ENCODE results near the gene MTAP. TPM values are rescaled to one million over a fixed set of nuclear protein-coding genes. Genes with fewer than 3 reads are reported as not detected.
A peak's percentile ranks its signal among the peaks of the same experiment; 100 is the strongest.

MTAP gene
- total and polyA plus RNA-seq, 5 donors from 2014 or later = 8.2 to 22.5 (median 15.0) TPM

DNA sequence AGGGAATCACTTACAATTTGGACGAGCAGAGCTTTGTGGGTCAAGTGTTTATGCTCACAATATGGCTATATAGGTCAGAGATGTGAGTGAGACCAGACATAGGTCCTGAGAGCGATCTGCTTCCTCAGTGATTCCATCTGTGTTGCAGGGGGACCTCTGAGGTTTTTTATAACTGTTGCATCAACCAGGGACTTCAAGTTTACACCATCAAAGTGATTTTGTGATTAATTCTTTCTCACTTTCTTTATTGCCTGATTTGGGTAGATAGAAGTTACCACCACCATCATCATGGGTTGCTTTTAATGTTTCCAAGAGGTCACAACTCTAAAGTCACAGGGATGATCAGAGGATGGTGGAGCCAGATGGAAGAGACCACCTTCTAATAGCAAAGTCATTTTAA, 7.0 kb upstream of the MTAP start:
- Mint-ChIP-seq H3K4me3 (no peak overlapping the region), H3K27me3 (peaks cover 38% of the 10 kb centered on the region), H3K4me1 (peaks cover 0 to 3% (median 2%) of the 10 kb centered on the region in 4 donors), H3K36me3 (no peaks in the 10 kb centered on the region), H3K9me3 (no peaks in the 10 kb centered on the region), H3K27ac (no peak overlapping the region)
- no peak for DNase-seq
- Histone ChIP-seq H3K9me3 (ENCODE audit: control insufficient read depth in 2 of 2, low read length in 2 of 2) (no peaks in the 10 kb centered on the region), H3K27me3 (ENCODE audit: control insufficient read depth, insufficient read depth, low read length) (peaks cover 56% of the 10 kb centered on the region), H3K4me3 (ENCODE audit: low read depth, low read length) (no peak overlapping the region), H3K4me1 (ENCODE audit: control insufficient read depth, insufficient read depth, low read length, poor library complexity, severe bottlenecking) (no peaks in the 10 kb centered on the region), H3K27ac (ENCODE audit: insufficient read depth, low read length, poor library complexity, severe bottlenecking) (no peak overlapping the region), H3K36me3 (ENCODE audit: control insufficient read depth, insufficient read depth, low read length) (no peaks in the 10 kb centered on the region)
- ATAC-seq (ENCODE audit: low read depth in 2 of 2) = no peak

GRCh38 chr9:21796768-21797167, 5.7 kb upstream of the MTAP start:
- no peak for ATAC-seq (ENCODE audit: low read depth in 2 of 2)
- no peak overlapping the region for H3K27ac ChIP-seq (ENCODE audit: insufficient read depth, low read length, poor library complexity, severe bottlenecking)
- H3K27me3 ChIP-seq (ENCODE audit: control insufficient read depth, insufficient read depth, low read length) = peaks cover 57% of the 10 kb centered on the region
- H3K4me3 ChIP-seq (ENCODE audit: low read depth, low read length) = no peak overlapping the region
- Mint-ChIP-seq H3K4me1 (peaks cover 3 to 7% (median 5%) of the 10 kb centered on the region in 4 donors), H3K27ac (peak overlapping the region in 1 of 3 donors; percentile 66), H3K9me3 (no peaks in the 10 kb centered on the region), H3K36me3 (no peaks in the 10 kb centered on the region), H3K4me3 (peak overlapping the region in 1 of 4 donors; percentile 88), H3K27me3 (peaks cover 40% of the 10 kb centered on the region)
- H3K9me3 ChIP-seq (ENCODE audit: control insufficient read depth in 2 of 2, low read length in 2 of 2) = no peaks in the 10 kb centered on the region
- H3K4me1 ChIP-seq (ENCODE audit: control insufficient read depth, insufficient read depth, low read length, poor library complexity, severe bottlenecking) = peaks cover 6% of the 10 kb centered on the region
- no peak for DNase-seq
- no peaks in the 10 kb centered on the region for H3K36me3 ChIP-seq (ENCODE audit: control insufficient read depth, insufficient read depth, low read length)

DNA sequence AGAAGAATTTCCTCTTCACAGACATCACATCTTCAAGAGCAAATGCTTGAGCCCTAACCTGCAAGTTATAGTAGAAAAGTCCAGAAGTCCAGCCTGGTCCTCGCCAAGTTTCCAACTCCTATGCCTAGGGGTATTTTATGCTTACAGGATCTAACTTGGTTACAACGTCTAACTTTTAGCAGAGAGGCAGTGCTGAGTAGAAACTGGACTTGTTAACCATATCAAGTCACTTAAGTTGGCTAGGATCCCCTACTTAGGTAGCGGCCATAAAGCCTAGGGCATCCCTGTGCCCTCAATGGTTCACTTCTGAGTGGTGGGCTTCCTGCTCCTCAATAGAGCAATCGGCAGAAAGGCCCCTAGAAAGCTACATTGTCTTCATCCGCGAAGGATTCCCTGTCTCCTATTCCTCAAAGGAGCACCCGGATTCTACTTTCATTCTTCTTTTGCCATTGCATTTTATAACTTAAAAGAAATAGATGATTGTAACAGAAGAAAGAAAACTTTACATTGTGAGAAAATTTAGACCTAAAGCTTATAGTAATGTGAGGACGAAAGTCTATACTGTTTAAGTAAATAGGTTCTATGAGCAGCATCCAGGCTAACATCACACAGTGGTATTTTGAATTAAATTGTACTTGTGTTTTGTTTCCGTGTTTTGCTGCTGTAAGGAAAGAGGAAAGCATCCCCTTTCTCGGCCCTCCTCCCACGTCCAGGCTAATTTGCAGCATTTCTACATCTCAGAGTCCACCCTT, 1.3 kb upstream of the MTAP start:
- Mint-ChIP-seq H3K9me3 (peaks cover 0 to 2% (median 0%) of the 10 kb centered on the region in 7 donors), H3K27me3 (peaks cover 37% of the 10 kb centered on the region), H3K4me1 (peaks cover 9 to 41% (median 32%) of the 10 kb centered on the region in 4 donors), H3K4me3 (peak overlapping the region; percentile 92 to 99 (median 98)), H3K36me3 (no peaks in the 10 kb centered on the region), H3K27ac (peak overlapping the region in 2 of 3 donors; percentile 92 to 99)
- DNase-seq = no peak
- Histone ChIP-seq H3K9me3 (ENCODE audit: control insufficient read depth in 2 of 2, low read length in 2 of 2) (no peaks in the 10 kb centered on the region), H3K36me3 (ENCODE audit: control insufficient read depth, insufficient read depth, low read length) (no peaks in the 10 kb centered on the region), H3K4me1 (ENCODE audit: control insufficient read depth, insufficient read depth, low read length, poor library complexity, severe bottlenecking) (peaks cover 39% of the 10 kb centered on the region), H3K27ac (ENCODE audit: insufficient read depth, low read length, poor library complexity, severe bottlenecking) (no peak overlapping the region), H3K4me3 (ENCODE audit: low read depth, low read length) (peak overlapping the region; percentile 91), H3K27me3 (ENCODE audit: control insufficient read depth, insufficient read depth, low read length) (peaks cover 27% of the 10 kb centered on the region)
- ATAC-seq (ENCODE audit: low read depth in 2 of 2) = no peak

- Histone ChIP-seq H3K4me1 (ENCODE audit: control insufficient read depth, insufficient read depth, low read length, poor library complexity, severe bottlenecking) (peaks cover 39% of the 10 kb centered on the region), H3K36me3 (ENCODE audit: control insufficient read depth, insufficient read depth, low read length) (no peaks in the 10 kb centered on the region), H3K9me3 (ENCODE audit: control insufficient read depth in 2 of 2, low read length in 2 of 2) (no peaks in the 10 kb centered on the region), H3K27me3 (ENCODE audit: control insufficient read depth, insufficient read depth, low read length) (peaks cover 20% of the 10 kb centered on the region), H3K4me3 (ENCODE audit: low read depth, low read length) (peak overlapping the region; percentile 91), H3K27ac (ENCODE audit: insufficient read depth, low read length, poor library complexity, severe bottlenecking) (peak overlapping the region; percentile 67)
- Mint-ChIP-seq H3K36me3 (no peaks in the 10 kb centered on the region), H3K4me1 (peaks cover 9 to 45% (median 34%) of the 10 kb centered on the region in 4 donors), H3K9me3 (peaks cover 0 to 2% (median 0%) of the 10 kb centered on the region in 7 donors), H3K4me3 (peak overlapping the region; percentile 92 to 99 (median 98)), H3K27me3 (peaks cover 30% of the 10 kb centered on the region), H3K27ac (peak overlapping the region; percentile 89 to 99 (median 92))
- DNase-seq (peak in 1 of 3 donors; percentile 4), ATAC-seq (ENCODE audit: low read depth in 2 of 2) (peak; percentile 4 to 15)
These were observed 586 bp upstream of the MTAP start for GRCh38 chr9:21801683-21802417.

- Mint-ChIP-seq H3K27me3 (peaks cover 20% of the 10 kb centered on the region), H3K9me3 (peaks cover 0 to 2% (median 0%) of the 10 kb centered on the region in 7 donors), H3K4me1 (peaks cover 9 to 48% (median 35%) of the 10 kb centered on the region in 4 donors), H3K27ac (peak overlapping the region; percentile 97 to 100 (median 99)), H3K36me3 (no peaks in the 10 kb centered on the region), H3K4me3 (peak overlapping the region; percentile 92 to 100 (median 99))
- Histone ChIP-seq H3K27me3 (ENCODE audit: control insufficient read depth, insufficient read depth, low read length) (peaks cover 5% of the 10 kb centered on the region), H3K9me3 (ENCODE audit: control insufficient read depth in 2 of 2, low read length in 2 of 2) (no peaks in the 10 kb centered on the region), H3K4me1 (ENCODE audit: control insufficient read depth, insufficient read depth, low read length, poor library complexity, severe bottlenecking) (peaks cover 39% of the 10 kb centered on the region), H3K27ac (ENCODE audit: insufficient read depth, low read length, poor library complexity, severe bottlenecking) (peak overlapping the region; percentile 67), H3K4me3 (ENCODE audit: low read depth, low read length) (peak overlapping the region; percentile 79), H3K36me3 (ENCODE audit: control insufficient read depth, insufficient read depth, low read length) (peaks cover 2% of the 10 kb centered on the region)
- ATAC-seq (ENCODE audit: low read depth in 2 of 2) (no peak), DNase-seq (no peak)
These were observed 1.2 kb downstream of the MTAP start for GRCh38 chr9:21803649-21804048.

DNA sequence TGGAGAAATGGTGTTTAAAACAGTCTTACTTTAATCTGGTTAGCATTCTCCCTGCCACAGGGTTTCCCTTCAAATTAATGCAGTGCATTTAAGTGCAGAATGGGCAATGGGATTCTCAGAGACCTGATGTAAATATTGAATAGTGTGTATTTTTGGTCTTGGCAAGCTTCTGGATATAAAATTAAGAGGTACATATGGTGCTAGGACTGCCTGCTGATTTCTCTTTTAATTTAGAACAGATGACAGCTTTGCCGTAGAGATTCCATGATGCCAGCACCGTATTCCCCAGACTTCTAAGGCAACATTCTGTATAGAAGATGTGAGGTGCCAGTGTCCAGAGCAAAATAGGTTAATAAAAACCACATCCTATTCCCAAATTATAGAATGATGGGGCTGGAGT, 1.9 kb downstream of the MTAP start:
- H3K36me3 ChIP-seq (ENCODE audit: control insufficient read depth, insufficient read depth, low read length) = peaks cover 4% of the 10 kb centered on the region
- H3K4me3 Mint-ChIP-seq = peak overlapping the region in 3 of 4 donors; percentile 9 to 99 (median 92)
- H3K4me3 ChIP-seq (ENCODE audit: low read depth, low read length) = peak overlapping the region; percentile 79

GRCh38 chr9:21804791-21805190, 2.4 kb downstream of the MTAP start:
- Histone ChIP-seq H3K36me3 (ENCODE audit: control insufficient read depth, insufficient read depth, low read length) (peaks cover 7% of the 10 kb centered on the region), H3K27me3 (ENCODE audit: control insufficient read depth, insufficient read depth, low read length) (peaks cover 5% of the 10 kb centered on the region), H3K9me3 (ENCODE audit: control insufficient read depth in 2 of 2, low read length in 2 of 2) (no peaks in the 10 kb centered on the region), H3K4me1 (ENCODE audit: control insufficient read depth, insufficient read depth, low read length, poor library complexity, severe bottlenecking) (peaks cover 39% of the 10 kb centered on the region), H3K27ac (ENCODE audit: insufficient read depth, low read length, poor library complexity, severe bottlenecking) (no peak overlapping the region), H3K4me3 (ENCODE audit: low read depth, low read length) (no peak overlapping the region)
- no peak for ATAC-seq (ENCODE audit: low read depth in 2 of 2)
- peaks cover 19% of the 10 kb centered on the region for H3K27me3 Mint-ChIP-seq
- DNase-seq = no peak
- peak overlapping the region in 2 of 3 donors; percentile 48 to 99 for H3K27ac Mint-ChIP-seq
- peak overlapping the region in 1 of 4 donors; percentile 99 for H3K4me3 Mint-ChIP-seq
- peaks cover 0 to 2% (median 0%) of the 10 kb centered on the region in 7 donors for H3K9me3 Mint-ChIP-seq
- H3K4me1 Mint-ChIP-seq = peaks cover 9 to 48% (median 35%) of the 10 kb centered on the region in 4 donors
- H3K36me3 Mint-ChIP-seq = peaks cover 5% of the 10 kb centered on the region

More for the DNA sequence above, 1.9 kb downstream of the MTAP start:
- Histone ChIP-seq H3K9me3 (ENCODE audit: control insufficient read depth in 2 of 2, low read length in 2 of 2) (no peaks in the 10 kb centered on the region), H3K4me1 (ENCODE audit: control insufficient read depth, insufficient read depth, low read length, poor library complexity, severe bottlenecking) (peaks cover 39% of the 10 kb centered on the region), H3K27me3 (ENCODE audit: control insufficient read depth, insufficient read depth, low read length) (peaks cover 5% of the 10 kb centered on the region), H3K27ac (ENCODE audit: insufficient read depth, low read length, poor library complexity, severe bottlenecking) (no peak overlapping the region)
- peaks cover 0 to 2% (median 0%) of the 10 kb centered on the region in 7 donors for H3K9me3 Mint-ChIP-seq
- H3K27me3 Mint-ChIP-seq = peaks cover 20% of the 10 kb centered on the region
- ATAC-seq (ENCODE audit: low read depth in 2 of 2) (no peak), DNase-seq (no peak)
- peaks cover 5% of the 10 kb centered on the region for H3K36me3 Mint-ChIP-seq
- H3K27ac Mint-ChIP-seq = peak overlapping the region in 2 of 3 donors; percentile 97 to 99
- H3K4me1 Mint-ChIP-seq = peaks cover 9 to 48% (median 35%) of the 10 kb centered on the region in 4 donors
